Measurements from ENCODE around the gene B4GALT6.

DNA sequence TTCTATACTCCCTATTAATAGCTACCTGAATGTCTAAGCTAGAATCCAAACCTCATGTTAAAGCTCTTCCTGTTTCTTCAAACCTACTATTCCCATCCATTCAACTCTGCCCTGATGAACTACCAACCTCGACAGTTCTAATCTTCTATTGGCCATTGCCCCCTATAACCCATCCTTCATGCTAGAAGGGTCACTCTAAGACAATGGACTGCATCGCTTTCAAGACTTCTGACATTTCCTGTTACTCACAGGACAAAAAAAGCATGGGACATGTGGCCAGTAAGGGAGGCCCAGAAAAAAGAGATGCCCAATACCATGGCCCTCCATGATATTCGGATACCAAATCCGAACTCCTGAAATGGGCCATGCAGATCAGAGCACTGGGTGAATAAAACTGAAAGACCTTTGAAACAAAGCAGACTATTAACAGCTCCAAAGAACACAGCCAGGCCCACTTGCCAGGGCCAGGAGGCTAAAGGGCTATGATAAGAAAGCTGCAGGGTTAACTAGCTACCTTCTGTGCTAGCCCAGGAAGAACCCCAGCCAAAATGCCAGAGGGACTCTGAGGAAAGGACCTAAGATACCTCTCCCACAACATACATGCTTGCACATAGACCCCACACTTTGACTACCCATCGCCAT lies 4.5 kb downstream of the B4GALT6 start:
- no peak for TF ChIP-seq EZH2phosphoT487 (IDR thresholded peaks at IDR 0.05; ENCODE audit: low read depth, severe bottlenecking, unreplicated experiment)
- TF ChIP-seq CTCF (IDR thresholded peaks at IDR 0.05; ENCODE audit: poor library complexity): no peak

All from hepatocyte (in vitro differentiated cells).